Ramos (cell line): Measurements from ENCODE around the gene ZPBP.

Source experiments
- in situ Hi-C: fragments of 300-500 bp; cut with MboI; formaldehyde crosslinking; loops from one replicate; pipeline ENCODE4 v1.14.3; 2022; ENCODE audit warnings: low sequenced_read_pairs; ENCODE audit not compliant: unreplicated experiment

ZPBP gene

GRCh38 chr7:50092579-50093491 lies at the start of gene ZPBP:
ZPBP (minus strand) TSS chr7:50093246; CDS start chr7:50093194, 52 bp downstream.
- in situ Hi-C loops, result loop anchor here (10.0 kb wide), 1 partner anchor 1062 kb away; no protein-coding TSS in a partner anchor

DNA sequence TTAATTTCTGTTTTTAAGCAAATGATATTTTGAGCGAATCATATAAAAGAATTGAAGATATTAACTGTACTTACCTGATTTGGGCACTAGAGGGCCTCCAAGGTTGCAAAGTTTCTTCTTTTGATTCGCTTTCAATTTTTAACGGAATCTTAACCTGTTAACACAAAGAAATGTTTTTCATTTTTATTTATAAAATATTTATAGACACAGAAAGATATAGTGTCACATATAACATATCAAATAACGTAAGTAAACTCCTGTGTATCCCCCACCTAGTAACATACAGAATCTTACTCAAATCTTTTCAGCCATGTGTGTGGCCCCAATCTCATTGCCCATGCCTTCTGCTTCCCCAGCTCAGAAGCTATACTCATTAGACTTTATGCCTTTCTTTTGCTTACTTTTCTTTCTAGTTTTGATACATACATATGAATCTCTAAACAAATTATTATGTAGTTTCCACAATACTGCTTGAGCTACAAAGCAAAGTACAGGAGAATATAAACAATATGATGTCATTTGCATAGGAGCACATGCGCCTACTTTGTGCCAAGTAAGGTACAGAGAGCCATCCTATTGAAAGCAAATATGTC lies 49.5 kb upstream of the ZPBP start:
- in situ Hi-C loops, result loop anchor here (10.0 kb wide), 1 partner anchor 162 kb away; the partner anchor contains the start of gene IKZF1

DNA sequence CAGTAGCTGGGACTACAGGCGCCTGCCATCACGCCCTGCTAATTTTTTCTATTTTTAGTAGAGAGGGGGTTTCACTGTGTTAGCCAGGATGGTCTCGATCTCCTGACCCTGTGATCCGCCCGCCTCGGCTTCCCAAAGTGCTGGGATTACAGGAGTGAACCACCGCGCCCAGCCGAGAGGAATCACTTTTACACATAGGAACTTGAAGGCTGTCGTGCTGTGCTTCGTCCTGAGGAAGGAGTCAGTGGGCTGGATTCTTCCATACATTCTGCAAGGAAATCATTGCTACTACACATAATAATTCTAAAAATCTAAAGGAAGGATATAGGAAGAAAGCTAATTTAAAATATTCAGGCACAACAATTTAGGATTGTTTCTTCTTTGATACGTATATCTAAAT lies 48.8 kb upstream of the ZPBP start:
- in situ Hi-C loops, result loop anchor here (10.0 kb wide), 1 partner anchor 163 kb away; the partner anchor contains the start of gene IKZF1

DNA sequence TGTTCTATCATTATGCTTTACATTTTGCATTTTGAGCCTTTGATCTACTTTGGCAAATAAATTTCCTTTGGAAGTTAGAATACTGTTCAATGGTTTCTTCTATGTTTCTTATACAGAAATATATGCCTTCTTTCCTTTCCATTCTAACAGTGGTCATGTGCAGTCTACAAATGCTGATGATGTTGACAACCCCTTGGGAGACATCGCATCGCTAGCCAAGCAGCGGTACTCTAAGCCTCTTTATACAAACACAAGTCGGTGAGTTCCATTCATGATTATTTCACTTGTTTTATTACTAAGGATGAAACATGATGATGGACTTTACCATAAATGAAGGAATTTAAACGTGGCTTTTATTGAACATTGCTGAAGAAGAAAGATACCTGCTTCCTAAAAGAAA lies 48.1 kb upstream of the ZPBP start:
- in situ Hi-C loops, result loop anchor here (10.0 kb wide), 1 partner anchor 164 kb away; the partner anchor contains the start of gene IKZF1

GRCh38 chr7:50140688-50141087 lies 47.6 kb upstream of the ZPBP start:
- in situ Hi-C loops, result loop anchor here (10.0 kb wide), 1 partner anchor 164 kb away; the partner anchor contains the start of gene IKZF1

DNA sequence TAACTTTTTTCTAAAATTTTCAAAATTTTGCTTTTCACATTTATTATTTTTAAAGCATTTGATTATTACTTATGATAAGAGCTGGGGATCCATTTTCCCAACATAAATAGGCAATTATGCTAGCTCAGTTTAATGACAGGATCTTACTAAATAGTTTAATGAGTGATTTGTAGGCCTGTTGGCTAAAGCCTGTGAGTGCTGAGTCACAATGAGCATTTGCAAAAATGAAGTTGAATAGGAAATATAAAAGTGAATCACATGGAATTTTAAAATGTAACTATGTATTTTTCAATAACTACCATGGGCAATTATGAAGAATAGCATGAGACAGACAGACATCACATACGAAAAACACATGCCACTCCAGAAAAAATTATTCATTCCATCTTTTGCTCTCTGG lies 45.1 kb upstream of the ZPBP start:
- in situ Hi-C loops, result no loop called here

GRCh38 chr7:50125766-50126165 lies 32.7 kb upstream of the ZPBP start:
- in situ Hi-C loops, result no loop called here

DNA sequence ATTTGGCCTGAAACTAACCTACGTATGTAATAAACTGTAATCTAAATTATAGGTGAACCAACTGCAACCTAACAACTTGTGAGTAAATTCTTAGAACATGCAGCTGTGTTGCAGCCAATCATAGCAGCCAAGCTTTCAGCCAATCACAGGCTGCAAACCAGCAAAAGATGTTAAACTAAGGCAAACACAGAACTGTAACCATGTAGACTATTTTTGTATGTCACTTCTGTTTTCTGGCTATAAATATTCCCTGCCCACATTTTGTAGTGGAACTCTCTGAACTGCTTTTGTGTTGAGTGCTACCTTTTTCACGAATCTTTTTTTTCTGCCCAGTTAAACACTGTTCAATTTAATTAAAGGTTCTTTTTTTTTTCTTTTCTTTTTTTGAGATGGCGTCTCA lies 28.2 kb upstream of the ZPBP start:
- in situ Hi-C loops, result loop anchor here (25.0 kb wide), 1 partner anchor 541 kb away; no protein-coding TSS in a partner anchor

GRCh38 chr7:50119815-50120637 lies 27.0 kb upstream of the ZPBP start:
- in situ Hi-C loops, result loop anchor here (25.0 kb wide), 1 partner anchor 542 kb away; no protein-coding TSS in a partner anchor

DNA sequence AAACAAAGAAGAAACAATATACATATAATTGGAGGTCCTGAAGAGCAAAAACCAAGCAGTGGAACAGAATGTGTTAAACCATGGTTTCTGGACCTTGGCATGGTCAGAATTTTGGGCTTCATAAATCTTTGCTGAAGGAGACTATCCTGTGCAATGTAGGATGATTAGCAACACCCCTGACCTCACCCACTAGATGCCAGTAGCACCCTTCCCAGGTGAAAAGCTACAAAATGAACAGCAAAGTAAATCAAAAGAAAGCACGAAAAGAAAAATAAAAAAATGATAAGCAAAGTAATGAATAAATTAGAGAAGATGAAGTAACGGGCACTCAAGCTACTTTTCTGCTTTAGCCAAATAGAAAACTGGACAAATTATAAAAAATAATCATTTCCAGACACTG lies 19.2 kb upstream of the ZPBP start:
- in situ Hi-C loops, result loop anchor here (25.0 kb wide), 1 partner anchor 550 kb away; no protein-coding TSS in a partner anchor

GRCh38 chr7:50101873-50102272 lies 8.8 kb upstream of the ZPBP start:
- in situ Hi-C loops, result loop anchor here (25.0 kb wide), 1 partner anchor 560 kb away; no protein-coding TSS in a partner anchor

- in situ Hi-C loops, result loop anchor here (10.0 kb wide), 1 partner anchor 1059 kb away; no protein-coding TSS in a partner anchor
Observed at GRCh38 chr7:50095634-50096033, 2.6 kb upstream of the ZPBP start.

DNA sequence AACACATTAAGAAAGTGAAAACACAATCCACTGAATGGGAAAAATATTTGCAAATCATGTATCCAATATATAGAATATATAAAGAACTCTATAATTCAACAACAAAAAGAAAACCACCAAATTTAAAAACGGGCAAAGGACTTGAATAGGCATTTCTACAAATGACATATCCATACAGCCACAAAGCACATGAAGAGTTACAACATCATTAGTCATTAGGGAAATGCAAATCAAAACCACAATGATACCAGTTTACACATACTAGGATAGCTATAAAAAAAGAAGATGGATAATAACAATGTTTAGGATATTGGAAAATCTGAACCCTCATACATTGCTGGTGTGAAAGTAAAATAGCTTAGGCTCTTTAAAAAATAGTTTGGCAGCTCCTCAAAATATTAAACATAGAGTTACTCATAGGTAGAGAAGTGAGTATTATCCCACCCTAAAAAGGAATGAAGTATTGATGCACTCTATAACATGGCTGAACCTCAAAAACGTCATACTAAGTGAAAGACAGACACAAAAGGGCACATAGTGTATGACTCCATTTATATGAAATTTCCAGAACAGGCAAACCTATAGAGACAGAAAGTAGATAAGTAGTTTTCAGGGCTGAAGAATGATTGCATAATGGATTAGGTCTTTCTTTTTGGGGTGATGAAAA lies 4.5 kb downstream of the ZPBP start:
- in situ Hi-C loops, result no loop called here

- in situ Hi-C loops, result no loop called here
Observed at GRCh38 chr7:50085344-50085743, 7.7 kb downstream of the ZPBP start.

DNA sequence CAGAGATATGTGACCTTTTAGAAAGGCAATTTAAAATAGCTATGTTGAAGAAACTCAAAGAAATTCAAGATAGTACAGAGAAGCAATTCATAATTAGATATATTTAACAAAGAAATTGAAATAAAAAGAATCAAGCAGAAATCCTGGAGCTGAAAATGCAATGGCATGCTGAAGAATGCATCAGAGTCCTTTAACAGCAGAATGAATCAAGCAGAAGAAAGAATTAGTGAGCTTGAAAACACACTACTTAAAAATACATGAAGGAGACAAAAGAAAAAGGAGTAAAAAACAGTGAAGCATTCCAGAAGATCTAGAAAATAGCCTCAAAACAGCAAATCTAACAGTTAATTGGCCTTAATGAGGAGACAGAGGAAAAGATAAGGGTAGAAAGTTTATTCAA lies 20.0 kb downstream of the ZPBP start:
- in situ Hi-C loops, result no loop called here

GRCh38 chr7:50069613-50070012 lies 23.4 kb downstream of the ZPBP start:
- in situ Hi-C loops, result no loop called here

- in situ Hi-C loops, result no loop called here
Observed at GRCh38 chr7:50068850-50069551, 24.0 kb downstream of the ZPBP start.

DNA sequence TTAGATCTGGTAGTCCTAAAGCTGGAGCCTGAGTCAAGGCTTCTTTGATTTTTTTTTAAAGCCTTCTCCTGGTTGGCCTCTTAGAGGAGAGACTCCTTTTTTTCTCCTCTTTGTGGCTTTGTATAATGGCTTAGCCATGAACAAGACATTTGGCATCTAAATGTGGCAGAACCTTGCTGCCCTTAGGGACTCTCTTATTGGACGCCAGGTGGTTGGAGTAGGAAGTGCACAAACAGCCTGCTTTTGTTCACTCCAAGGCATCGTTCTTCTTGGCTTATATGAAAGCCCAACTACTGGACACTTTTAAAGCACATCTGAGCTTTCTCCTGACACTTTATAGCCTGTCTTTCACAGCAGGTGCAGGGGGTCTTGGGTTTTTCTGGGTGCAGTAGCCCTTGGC lies 25.0 kb downstream of the ZPBP start:
- in situ Hi-C loops, result no loop called here

- in situ Hi-C loops, result no loop called here
Observed at GRCh38 chr7:50062951-50063350, 30.1 kb downstream of the ZPBP start.
